ENCODE results near the gene BAHCC1. TPM values are rescaled to one million over a fixed set of nuclear protein-coding genes. Genes with fewer than 3 reads are reported as not detected.

Gene BAHCC1
- total and polyA plus RNA-seq, 2 donors from 2014 or later, result 2.6 to 20.5 TPM

DNA sequence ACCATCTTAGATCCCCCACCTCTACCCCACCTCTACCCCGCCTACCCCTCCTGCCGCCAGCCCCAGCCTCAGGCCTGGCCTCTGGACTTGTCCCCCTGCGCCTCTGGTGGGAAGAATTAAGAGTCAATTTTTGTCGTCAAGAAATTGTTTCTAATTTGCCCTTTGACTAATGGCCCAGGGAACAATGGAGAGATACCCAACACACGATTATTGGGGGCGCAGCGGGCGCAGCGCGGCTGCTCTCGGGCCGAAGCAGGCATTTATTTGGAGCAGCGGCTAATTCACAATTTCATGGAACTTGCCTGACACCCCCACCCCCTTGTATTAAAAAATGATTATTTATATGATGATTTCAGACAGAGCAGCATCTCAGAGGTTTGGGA is 4.4 kb upstream of the BAHCC1 start:
- H3K27ac ChIP-seq (ENCODE audit: low read depth in 2 of 2, low read length in 2 of 2), result peak overlapping the region in 1 of 2 donors; percentile 28

GRCh38 chr17:81391293-81391935 is 3.8 kb upstream of the BAHCC1 start:
- Histone ChIP-seq H3K27ac (ENCODE audit: low read depth in 2 of 2, low read length in 2 of 2) (peak overlapping the region; percentile 88 to 89), H3K4me3 (ENCODE audit: low read length in 3 of 3) (peak overlapping the region in 1 of 3 donors; percentile 66), H3K36me3 (ENCODE audit: control insufficient read depth in 2 of 3, insufficient read depth in 3 of 3, low read length in 3 of 3) (no peaks in the 10 kb centered on the region), H3K27me3 (ENCODE audit: control insufficient read depth, insufficient read depth, low read length) (no peaks in the 10 kb centered on the region), H3K9ac (ENCODE audit: low read length in 3 of 3) (peak overlapping the region in 2 of 3 donors; percentile 25 to 83), H3K4me1 (ENCODE audit: control insufficient read depth in 2 of 3, insufficient read depth in 2 of 3, low read depth in 1 of 3, low read length in 3 of 3) (peaks cover 7 to 40% (median 39%) of the 10 kb centered on the region in 3 donors), H3K9me3 (ENCODE audit: control insufficient read depth in 2 of 3, insufficient read depth in 1 of 3, low read length in 3 of 3) (no peaks in the 10 kb centered on the region)
- intact Hi-C loops (cut with DNase I), result no loop called here
- TF ChIP-seq, protein P1, sequence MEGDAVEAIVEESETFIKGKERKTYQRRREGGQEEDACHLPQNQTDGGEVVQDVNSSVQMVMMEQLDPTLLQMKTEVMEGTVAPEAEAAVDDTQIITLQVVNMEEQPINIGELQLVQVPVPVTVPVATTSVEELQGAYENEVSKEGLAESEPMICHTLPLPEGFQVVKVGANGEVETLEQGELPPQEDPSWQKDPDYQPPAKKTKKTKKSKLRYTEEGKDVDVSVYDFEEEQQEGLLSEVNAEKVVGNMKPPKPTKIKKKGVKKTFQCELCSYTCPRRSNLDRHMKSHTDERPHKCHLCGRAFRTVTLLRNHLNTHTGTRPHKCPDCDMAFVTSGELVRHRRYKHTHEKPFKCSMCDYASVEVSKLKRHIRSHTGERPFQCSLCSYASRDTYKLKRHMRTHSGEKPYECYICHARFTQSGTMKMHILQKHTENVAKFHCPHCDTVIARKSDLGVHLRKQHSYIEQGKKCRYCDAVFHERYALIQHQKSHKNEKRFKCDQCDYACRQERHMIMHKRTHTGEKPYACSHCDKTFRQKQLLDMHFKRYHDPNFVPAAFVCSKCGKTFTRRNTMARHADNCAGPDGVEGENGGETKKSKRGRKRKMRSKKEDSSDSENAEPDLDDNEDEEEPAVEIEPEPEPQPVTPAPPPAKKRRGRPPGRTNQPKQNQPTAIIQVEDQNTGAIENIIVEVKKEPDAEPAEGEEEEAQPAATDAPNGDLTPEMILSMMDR (IDR thresholded peaks at IDR 0.05; ENCODE audit: borderline replicate concordance, extremely low read depth, insufficient read depth), result no peak
- DNase-seq (peak in 2 of 5 donors; percentile 5 to 49), FAIRE-seq (no peak)

More for the DNA sequence above, 4.4 kb upstream of the BAHCC1 start:
- Histone ChIP-seq H3K27me3 (ENCODE audit: control insufficient read depth, insufficient read depth, low read length) (no peaks in the 10 kb centered on the region), H3K36me3 (ENCODE audit: control insufficient read depth in 2 of 3, insufficient read depth in 3 of 3, low read length in 3 of 3) (no peaks in the 10 kb centered on the region), H3K9ac (ENCODE audit: low read length in 3 of 3) (peak overlapping the region in 1 of 3 donors; percentile 34), H3K4me1 (ENCODE audit: control insufficient read depth in 2 of 3, insufficient read depth in 2 of 3, low read depth in 1 of 3, low read length in 3 of 3) (peaks cover 7 to 45% (median 44%) of the 10 kb centered on the region in 3 donors), H3K9me3 (ENCODE audit: control insufficient read depth in 2 of 3, insufficient read depth in 1 of 3, low read length in 3 of 3) (no peaks in the 10 kb centered on the region), H3K4me3 (ENCODE audit: low read length in 3 of 3) (peak overlapping the region in 1 of 3 donors; percentile 66)
- intact Hi-C loops (cut with DNase I), result no loop called here
- peak in 1 of 5 donors; percentile 38 for DNase-seq
- FAIRE-seq, result no peak
- TF ChIP-seq, protein P1 (IDR thresholded peaks at IDR 0.05; ENCODE audit: borderline replicate concordance, extremely low read depth, insufficient read depth), result no peak

DNA sequence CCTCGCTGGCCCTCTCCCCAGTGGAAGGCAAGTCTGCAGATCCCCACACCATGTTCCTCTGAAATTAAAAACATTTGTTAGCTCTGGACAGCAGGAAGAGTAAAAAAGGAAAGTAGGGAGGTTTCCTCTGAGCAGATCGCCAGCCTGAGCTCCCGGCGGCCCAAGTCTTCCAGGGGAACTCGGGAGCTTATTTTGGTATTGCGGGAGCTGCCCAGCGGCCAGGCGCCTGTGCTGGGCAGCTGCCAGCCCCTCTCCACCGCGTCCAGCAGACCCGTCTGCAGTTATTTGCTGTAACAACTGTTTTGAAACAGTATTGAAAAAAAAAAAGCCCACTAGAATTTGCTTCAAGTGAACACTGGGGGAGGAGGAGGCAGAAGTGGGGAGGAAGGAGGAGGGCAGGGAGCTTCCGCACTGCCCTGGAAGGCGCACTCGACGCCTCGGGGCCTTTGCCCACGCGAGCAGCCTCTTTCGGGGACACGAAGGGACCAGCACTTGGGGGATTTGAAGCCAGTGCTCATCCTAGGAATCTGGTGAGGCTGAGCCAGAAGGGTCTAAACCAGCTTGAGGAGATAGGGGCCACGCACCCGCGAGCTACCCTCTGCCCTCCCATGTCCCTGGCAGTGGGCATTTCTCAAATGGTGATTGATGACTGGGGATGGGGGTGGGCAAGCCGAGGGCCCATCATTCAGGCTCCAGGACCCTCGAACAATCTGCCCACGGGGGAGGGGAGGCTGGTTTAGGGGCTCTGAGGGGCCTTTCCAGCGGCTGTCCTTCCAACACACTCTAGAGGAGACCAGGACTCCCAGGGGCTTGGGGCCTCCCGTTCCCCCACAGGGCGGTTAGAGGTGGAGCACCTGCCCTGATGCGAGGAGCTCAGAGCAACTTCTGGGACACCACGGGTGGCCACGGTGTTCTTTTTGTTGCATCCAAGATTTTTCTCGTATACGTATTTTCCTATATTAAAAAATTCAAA is 3.0 kb upstream of the BAHCC1 start:
- peak in 2 of 5 donors; percentile 51 to 74 for DNase-seq

More for the DNA sequence above, 3.0 kb upstream of the BAHCC1 start:
- H3K27me3 ChIP-seq (ENCODE audit: control insufficient read depth, insufficient read depth, low read length), result no peaks in the 10 kb centered on the region
- TF ChIP-seq, protein P1 (IDR thresholded peaks at IDR 0.05; ENCODE audit: borderline replicate concordance, extremely low read depth, insufficient read depth), result no peak
- H3K9ac ChIP-seq (ENCODE audit: low read length in 3 of 3), result peak overlapping the region; percentile 22 to 83 (median 60)
- peak overlapping the region; percentile 88 to 89 for H3K27ac ChIP-seq (ENCODE audit: low read depth in 2 of 2, low read length in 2 of 2)
- H3K4me3 ChIP-seq (ENCODE audit: low read length in 3 of 3), result peak overlapping the region; percentile 41 to 66 (median 54)
- no peaks in the 10 kb centered on the region for H3K36me3 ChIP-seq (ENCODE audit: control insufficient read depth in 2 of 3, insufficient read depth in 3 of 3, low read length in 3 of 3)
- peaks cover 7 to 40% (median 38%) of the 10 kb centered on the region in 3 donors for H3K4me1 ChIP-seq (ENCODE audit: control insufficient read depth in 2 of 3, insufficient read depth in 2 of 3, low read depth in 1 of 3, low read length in 3 of 3)
- H3K9me3 ChIP-seq (ENCODE audit: control insufficient read depth in 2 of 3, insufficient read depth in 1 of 3, low read length in 3 of 3), result no peaks in the 10 kb centered on the region
- intact Hi-C loops (cut with DNase I), result no loop called here
- no peak for FAIRE-seq
